Trophoblast cell (in vitro differentiated cells and primary cell): Measurements from ENCODE around the gene CSF2RB.

ENCODE experiments used
- DNase-seq, 2 donors: peaks; one replicate each; pipeline ENCODE4 v3.0.0-alpha.2; 2016
- H2AFZ ChIP-seq: 2 replicates; pipeline ENCODE4 v1.6.1; 2013; ENCODE audit warnings: low read length, moderate library complexity, mild to moderate bottlenecking; ENCODE audit not compliant: insufficient read depth, poor library complexity
- H2AK5ac ChIP-seq: 2 replicates; pipeline ENCODE4 v1.6.1; 2013; ENCODE audit warnings: mild to moderate bottlenecking, low read length
- H2BK120ac ChIP-seq: 2 replicates; pipeline ENCODE4 v1.6.1; 2013; ENCODE audit warnings: low read length, mild to moderate bottlenecking, moderate library complexity; ENCODE audit not compliant: insufficient read depth, poor library complexity
- H2BK12ac ChIP-seq: 2 replicates; pipeline ENCODE4 v1.6.1; 2013; ENCODE audit warnings: mild to moderate bottlenecking, low read length, moderate library complexity
- H2BK5ac ChIP-seq: 2 replicates; pipeline ENCODE4 v1.6.1; 2013; ENCODE audit warnings: low read length, low read depth, moderate library complexity, mild to moderate bottlenecking; ENCODE audit not compliant: poor library complexity
- H3K14ac ChIP-seq: 2 replicates; pipeline ENCODE4 v1.6.1; 2013; ENCODE audit warnings: mild to moderate bottlenecking, low read length
- H3K18ac ChIP-seq: 2 replicates; pipeline ENCODE4 v1.6.1; 2013; ENCODE audit warnings: mild to moderate bottlenecking, low read length
- H3K23ac ChIP-seq: 2 replicates; pipeline ENCODE4 v1.6.1; 2013; ENCODE audit warnings: low read length
- H3K27ac ChIP-seq: 2 replicates; pipeline ENCODE4 v1.5.1; 2013; ENCODE audit warnings: low read depth, mild to moderate bottlenecking, inconsistent platforms, low read length, moderate library complexity
- H3K27me3 ChIP-seq: 2 replicates; pipeline ENCODE4 v1.6.1; 2013; ENCODE audit warnings: inconsistent platforms, mild to moderate bottlenecking, low read length, moderate library complexity; ENCODE audit not compliant: insufficient read depth
- H3K36me3 ChIP-seq, 2 experiments: 1 replicate in 1 of 2; 2 replicates in 1 of 2; pipeline ENCODE4 v1.6.1; 2013; ENCODE audit warnings: low read length in 2 of 2, mild to moderate bottlenecking in 2 of 2, moderate library complexity in 1 of 2; ENCODE audit not compliant: insufficient read depth in 2 of 2, control insufficient read depth in 1 of 2
- H3K4ac ChIP-seq: 2 replicates; pipeline ENCODE4 v1.6.1; 2013; ENCODE audit warnings: low read depth, mild to moderate bottlenecking, low read length, moderate library complexity
- H3K4me1 ChIP-seq, 2 experiments: 1 replicate in 1 of 2; 2 replicates in 1 of 2; pipeline ENCODE4 v1.6.1; 2013; ENCODE audit warnings: low read length in 2 of 2, mild to moderate bottlenecking in 2 of 2, moderate library complexity in 1 of 2; ENCODE audit not compliant: insufficient read depth in 2 of 2, control insufficient read depth in 1 of 2
- H3K4me2 ChIP-seq: 2 replicates; pipeline ENCODE4 v1.6.1; 2013; ENCODE audit warnings: inconsistent platforms, mild to moderate bottlenecking, low read length, moderate library complexity
- H3K4me3 ChIP-seq: 2 replicates; pipeline ENCODE4 v1.5.1; 2013; ENCODE audit warnings: mild to moderate bottlenecking, low read depth, low read length, inconsistent platforms
- H3K79me1 ChIP-seq: one replicate; pipeline ENCODE4 v1.6.1; 2013; ENCODE audit warnings: low read length
- H3K79me2 ChIP-seq: 2 replicates; pipeline ENCODE4 v1.6.1; 2013; ENCODE audit warnings: low read length, mild to moderate bottlenecking; ENCODE audit not compliant: control insufficient read depth, insufficient read depth, poor library complexity
- H3K9ac ChIP-seq: 2 replicates; pipeline ENCODE4 v1.6.1; 2013; ENCODE audit warnings: mild to moderate bottlenecking, low read length
- H3K9me3 ChIP-seq: 2 replicates; pipeline ENCODE4 v1.6.1; 2013; ENCODE audit warnings: low read depth, mild to moderate bottlenecking, control low read depth, inconsistent platforms, low read length; ENCODE audit not compliant: insufficient read depth
- H4K12ac ChIP-seq: 2 replicates; pipeline ENCODE4 v1.6.1; 2013; ENCODE audit warnings: low read depth, mild to moderate bottlenecking, low read length, moderate library complexity
- H4K8ac ChIP-seq: 2 replicates; pipeline ENCODE4 v1.6.1; 2013; ENCODE audit warnings: low read depth, mild to moderate bottlenecking, low read length, moderate library complexity
- H4K91ac ChIP-seq: one replicate; pipeline ENCODE4 v1.6.1; 2013; ENCODE audit warnings: low read depth, mild to moderate bottlenecking, low read length, moderate library complexity
- WGBS: extraction: QIAGEN DNeasy Blood & Tissue Kit; methylation state at CpG from one replicate; pipeline ENCODE4 v1.1.7; 2013; ENCODE audit warnings: missing lambda C conversion rate; ENCODE audit not compliant: insufficient read length, insufficient coverage; ENCODE audit errors: extremely low coverage; 5-methylcytosine and 5-hydroxymethylcytosine counted together

Gene CSF2RB

DNA sequence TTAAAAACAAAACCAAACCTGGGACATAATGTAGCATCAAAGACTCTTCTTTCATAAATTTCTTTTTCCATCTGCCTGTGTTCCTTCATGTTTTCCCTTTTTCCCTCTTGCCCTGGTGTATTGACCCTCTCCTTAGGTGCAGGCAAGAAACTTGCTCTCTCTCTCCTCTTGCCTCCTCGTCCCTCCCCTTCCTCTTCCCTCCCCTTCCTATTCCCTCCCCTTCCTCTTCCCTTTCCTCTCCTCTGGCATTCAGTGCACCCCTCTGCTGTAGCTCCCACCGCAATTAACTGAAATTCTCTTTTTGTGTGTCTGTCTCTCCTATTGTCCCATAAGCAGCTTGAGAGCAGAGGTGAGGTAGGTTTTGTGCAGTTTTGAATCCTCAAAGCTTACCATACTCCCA is 49.9 kb downstream of the CSF2RB start:
- Histone ChIP-seq H2AK5ac (no peak overlapping the region), H3K79me1 (no peaks in the 10 kb centered on the region), H3K14ac (no peak overlapping the region), H3K4ac (no peak overlapping the region), H2BK5ac (no peak overlapping the region), H3K27ac (no peak overlapping the region), H3K36me3 (no peaks in the 10 kb centered on the region), H4K12ac (no peak overlapping the region), H3K79me2 (no peaks in the 10 kb centered on the region), H3K4me1 (no peaks in the 10 kb centered on the region), H3K23ac (no peak overlapping the region), H3K4me2 (no peak overlapping the region), H3K9ac (no peak overlapping the region), H2AFZ (no peak overlapping the region), H3K4me3 (no peak overlapping the region), H3K18ac (no peak overlapping the region), H3K9me3 (no peaks in the 10 kb centered on the region), H4K91ac (no peak overlapping the region), H2BK120ac (no peak overlapping the region), H3K27me3 (no peaks in the 10 kb centered on the region), H2BK12ac (no peak overlapping the region), H4K8ac (no peak overlapping the region)
- no CpG with 5 or more reads among the region's 2 CpGs for WGBS
- DNase-seq = no peak

DNA sequence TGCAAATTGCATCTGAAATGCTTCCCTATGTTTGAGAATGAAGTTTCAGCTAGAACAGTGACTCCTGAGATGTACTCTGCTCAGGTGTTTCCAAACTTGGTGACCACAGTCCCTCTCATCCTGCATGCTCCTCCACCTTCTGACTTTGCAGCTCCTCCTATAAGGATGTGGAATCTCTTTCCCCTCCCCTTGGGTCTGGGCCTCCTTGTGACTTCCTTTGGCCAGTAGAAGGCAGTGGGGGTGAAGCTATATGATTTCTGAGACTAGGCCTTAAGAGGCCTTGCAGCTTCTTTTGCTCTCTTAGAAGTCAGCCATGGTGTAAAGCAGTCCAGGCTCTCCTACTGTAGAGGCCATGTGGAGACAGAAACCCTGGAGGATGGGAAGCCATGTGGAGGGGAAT is 50.7 kb downstream of the CSF2RB start:
- Histone ChIP-seq H3K27ac (no peak overlapping the region), H3K9ac (no peak overlapping the region), H4K8ac (no peak overlapping the region), H3K4me2 (no peak overlapping the region), H3K18ac (no peak overlapping the region), H4K12ac (no peak overlapping the region), H2AFZ (no peak overlapping the region), H3K4me3 (no peak overlapping the region), H4K91ac (no peak overlapping the region), H3K4ac (no peak overlapping the region), H3K36me3 (no peaks in the 10 kb centered on the region), H3K27me3 (no peaks in the 10 kb centered on the region), H2BK12ac (no peak overlapping the region), H3K79me1 (no peaks in the 10 kb centered on the region), H2BK120ac (no peak overlapping the region), H2AK5ac (no peak overlapping the region), H3K23ac (no peak overlapping the region), H2BK5ac (no peak overlapping the region), H3K14ac (no peak overlapping the region), H3K9me3 (no peaks in the 10 kb centered on the region), H3K4me1 (no peaks in the 10 kb centered on the region), H3K79me2 (no peaks in the 10 kb centered on the region)
- DNase-seq = no peak

DNA sequence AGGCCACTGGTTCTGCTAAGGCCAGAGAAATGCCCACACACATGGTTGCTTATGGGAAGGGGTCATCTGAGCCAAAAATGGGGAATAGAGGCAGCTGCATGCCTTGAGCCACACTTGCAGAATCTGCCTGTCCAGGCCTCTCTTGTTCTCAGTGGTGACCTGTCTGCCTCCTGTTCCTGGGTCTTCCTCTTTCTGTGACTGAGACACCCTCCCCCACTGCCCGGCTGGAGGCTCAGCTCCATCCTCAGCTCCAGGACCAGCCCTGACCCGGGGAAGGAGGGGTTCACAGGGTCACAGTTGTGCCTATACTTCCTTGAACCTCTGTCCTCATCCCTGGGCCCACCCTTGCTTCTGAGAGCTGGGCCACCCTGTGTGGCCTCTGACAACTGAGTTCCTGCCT is 52.3 kb downstream of the CSF2RB start:
- Histone ChIP-seq H2AK5ac (no peak overlapping the region), H2AFZ (no peak overlapping the region), H3K27ac (no peak overlapping the region), H3K79me2 (no peaks in the 10 kb centered on the region), H2BK5ac (no peak overlapping the region), H4K12ac (no peak overlapping the region), H4K8ac (no peak overlapping the region), H3K9me3 (no peaks in the 10 kb centered on the region), H3K4me1 (no peaks in the 10 kb centered on the region), H2BK120ac (no peak overlapping the region), H3K4me2 (no peak overlapping the region), H3K18ac (no peak overlapping the region), H3K23ac (no peak overlapping the region), H3K79me1 (no peaks in the 10 kb centered on the region), H3K4ac (no peak overlapping the region), H3K4me3 (no peak overlapping the region), H3K36me3 (no peaks in the 10 kb centered on the region), H3K14ac (no peak overlapping the region), H3K9ac (no peak overlapping the region), H2BK12ac (no peak overlapping the region), H3K27me3 (no peaks in the 10 kb centered on the region), H4K91ac (no peak overlapping the region)
- WGBS = no CpG with 5 or more reads among the region's 2 CpGs
- DNase-seq = no peak

DNA sequence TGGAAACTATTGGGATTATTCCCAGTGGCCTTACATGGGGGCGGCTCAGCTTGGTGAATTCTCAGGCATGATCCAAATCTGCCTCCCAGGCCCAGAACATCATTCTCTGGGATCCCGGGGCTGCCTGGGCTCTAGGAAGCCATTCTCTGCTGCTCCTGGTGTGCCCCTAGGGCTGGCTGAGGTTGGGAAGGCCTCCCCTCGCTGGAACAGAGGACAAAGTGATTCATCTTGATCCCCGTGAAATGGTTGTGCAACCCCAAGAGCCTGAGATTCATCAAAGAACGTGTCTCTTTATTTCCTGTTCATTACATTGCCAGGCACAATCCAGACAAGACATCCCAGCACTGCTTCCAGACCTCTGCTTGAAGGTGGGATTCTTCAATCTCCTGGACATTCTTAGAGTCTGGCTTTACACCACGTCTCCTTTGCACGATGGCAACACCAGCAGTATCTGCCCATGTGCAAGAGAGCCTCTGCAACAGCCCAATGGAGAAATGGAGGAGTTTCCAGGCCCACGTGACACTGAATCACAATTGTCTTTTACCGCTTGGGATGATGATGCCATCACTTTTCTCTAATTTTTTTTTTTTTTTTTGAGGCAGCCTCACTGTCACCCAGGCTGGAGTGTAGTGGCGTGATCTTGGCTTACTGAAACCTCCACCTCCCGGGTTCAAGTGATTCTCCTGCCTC is 53.6 kb downstream of the CSF2RB start:
- WGBS = no CpG with 5 or more reads among the region's 11 CpGs

More for the DNA sequence above, 53.6 kb downstream of the CSF2RB start:
- no peak overlapping the region for H4K12ac ChIP-seq
- no peaks in the 10 kb centered on the region for H3K27me3 ChIP-seq
- H3K4ac ChIP-seq = no peak overlapping the region
- no peak overlapping the region for H3K4me2 ChIP-seq
- H2AK5ac ChIP-seq = no peak overlapping the region
- no peak overlapping the region for H4K8ac ChIP-seq
- H2BK5ac ChIP-seq = no peak overlapping the region
- H3K23ac ChIP-seq = no peak overlapping the region
- no peaks in the 10 kb centered on the region for H3K36me3 ChIP-seq
- H3K4me3 ChIP-seq = no peak overlapping the region
- no peak overlapping the region for H2AFZ ChIP-seq
- no peak overlapping the region for H3K14ac ChIP-seq
- no peaks in the 10 kb centered on the region for H3K4me1 ChIP-seq
- H2BK120ac ChIP-seq = no peak overlapping the region
- H4K91ac ChIP-seq = no peak overlapping the region
- DNase-seq = peak in 1 of 2 donors; percentile 47
- H3K79me2 ChIP-seq = no peaks in the 10 kb centered on the region
- no peak overlapping the region for H3K9ac ChIP-seq
- H3K27ac ChIP-seq = no peak overlapping the region
- H3K79me1 ChIP-seq = no peaks in the 10 kb centered on the region
- no peak overlapping the region for H3K18ac ChIP-seq
- no peak overlapping the region for H2BK12ac ChIP-seq
- no peaks in the 10 kb centered on the region for H3K9me3 ChIP-seq
